Measurements from ENCODE around the gene CHAT.

The CHAT gene

DNA sequence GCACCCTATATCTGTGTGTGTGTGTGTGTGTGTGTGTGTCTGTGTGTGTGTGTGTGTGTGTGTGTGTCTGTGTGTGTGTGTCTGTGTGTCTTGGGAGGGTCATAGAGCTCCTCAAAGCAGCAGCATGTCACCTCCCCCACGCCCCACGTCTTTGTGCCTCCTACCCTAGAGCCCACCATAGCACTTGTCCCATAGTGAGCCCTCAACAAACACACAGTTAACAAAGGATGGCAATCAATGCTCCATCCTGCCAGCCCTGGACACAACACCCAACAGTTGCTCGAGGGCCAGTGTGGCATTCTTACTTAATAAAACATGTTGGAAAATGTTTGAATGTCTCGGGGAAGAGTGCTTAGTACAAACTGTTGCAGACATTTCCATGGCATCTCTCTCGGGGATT lies 96.1 kb downstream of the CHAT start:
- Histone ChIP-seq H3K27ac (replicated peaks) (no peak overlapping the region), H3K27me3 (ENCODE audit: insufficient read depth, poor library complexity, severe bottlenecking) (no peaks in the 10 kb centered on the region)
- TF ChIP-seq SPI1 (IDR thresholded peaks at IDR 0.05; ENCODE audit: borderline replicate concordance, low read depth) = no peak
- no peak for TF ChIP-seq GABPA (IDR thresholded peaks at IDR 0.05; ENCODE audit: low read depth)
- TF ChIP-seq POLR2AphosphoS5 (IDR thresholded peaks at IDR 0.05; ENCODE audit: low read depth) = no peak
- TF ChIP-seq, protein P1, sequence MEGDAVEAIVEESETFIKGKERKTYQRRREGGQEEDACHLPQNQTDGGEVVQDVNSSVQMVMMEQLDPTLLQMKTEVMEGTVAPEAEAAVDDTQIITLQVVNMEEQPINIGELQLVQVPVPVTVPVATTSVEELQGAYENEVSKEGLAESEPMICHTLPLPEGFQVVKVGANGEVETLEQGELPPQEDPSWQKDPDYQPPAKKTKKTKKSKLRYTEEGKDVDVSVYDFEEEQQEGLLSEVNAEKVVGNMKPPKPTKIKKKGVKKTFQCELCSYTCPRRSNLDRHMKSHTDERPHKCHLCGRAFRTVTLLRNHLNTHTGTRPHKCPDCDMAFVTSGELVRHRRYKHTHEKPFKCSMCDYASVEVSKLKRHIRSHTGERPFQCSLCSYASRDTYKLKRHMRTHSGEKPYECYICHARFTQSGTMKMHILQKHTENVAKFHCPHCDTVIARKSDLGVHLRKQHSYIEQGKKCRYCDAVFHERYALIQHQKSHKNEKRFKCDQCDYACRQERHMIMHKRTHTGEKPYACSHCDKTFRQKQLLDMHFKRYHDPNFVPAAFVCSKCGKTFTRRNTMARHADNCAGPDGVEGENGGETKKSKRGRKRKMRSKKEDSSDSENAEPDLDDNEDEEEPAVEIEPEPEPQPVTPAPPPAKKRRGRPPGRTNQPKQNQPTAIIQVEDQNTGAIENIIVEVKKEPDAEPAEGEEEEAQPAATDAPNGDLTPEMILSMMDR (IDR thresholded peaks at IDR 0.05; ENCODE audit: insufficient read depth, low read length) = no peak
- TF ChIP-seq, protein P2, sequence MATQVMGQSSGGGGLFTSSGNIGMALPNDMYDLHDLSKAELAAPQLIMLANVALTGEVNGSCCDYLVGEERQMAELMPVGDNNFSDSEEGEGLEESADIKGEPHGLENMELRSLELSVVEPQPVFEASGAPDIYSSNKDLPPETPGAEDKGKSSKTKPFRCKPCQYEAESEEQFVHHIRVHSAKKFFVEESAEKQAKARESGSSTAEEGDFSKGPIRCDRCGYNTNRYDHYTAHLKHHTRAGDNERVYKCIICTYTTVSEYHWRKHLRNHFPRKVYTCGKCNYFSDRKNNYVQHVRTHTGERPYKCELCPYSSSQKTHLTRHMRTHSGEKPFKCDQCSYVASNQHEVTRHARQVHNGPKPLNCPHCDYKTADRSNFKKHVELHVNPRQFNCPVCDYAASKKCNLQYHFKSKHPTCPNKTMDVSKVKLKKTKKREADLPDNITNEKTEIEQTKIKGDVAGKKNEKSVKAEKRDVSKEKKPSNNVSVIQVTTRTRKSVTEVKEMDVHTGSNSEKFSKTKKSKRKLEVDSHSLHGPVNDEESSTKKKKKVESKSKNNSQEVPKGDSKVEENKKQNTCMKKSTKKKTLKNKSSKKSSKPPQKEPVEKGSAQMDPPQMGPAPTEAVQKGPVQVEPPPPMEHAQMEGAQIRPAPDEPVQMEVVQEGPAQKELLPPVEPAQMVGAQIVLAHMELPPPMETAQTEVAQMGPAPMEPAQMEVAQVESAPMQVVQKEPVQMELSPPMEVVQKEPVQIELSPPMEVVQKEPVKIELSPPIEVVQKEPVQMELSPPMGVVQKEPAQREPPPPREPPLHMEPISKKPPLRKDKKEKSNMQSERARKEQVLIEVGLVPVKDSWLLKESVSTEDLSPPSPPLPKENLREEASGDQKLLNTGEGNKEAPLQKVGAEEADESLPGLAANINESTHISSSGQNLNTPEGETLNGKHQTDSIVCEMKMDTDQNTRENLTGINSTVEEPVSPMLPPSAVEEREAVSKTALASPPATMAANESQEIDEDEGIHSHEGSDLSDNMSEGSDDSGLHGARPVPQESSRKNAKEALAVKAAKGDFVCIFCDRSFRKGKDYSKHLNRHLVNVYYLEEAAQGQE (IDR thresholded peaks at IDR 0.05; ENCODE audit: insufficient replicate concordance, low read depth) = no peak

DNA sequence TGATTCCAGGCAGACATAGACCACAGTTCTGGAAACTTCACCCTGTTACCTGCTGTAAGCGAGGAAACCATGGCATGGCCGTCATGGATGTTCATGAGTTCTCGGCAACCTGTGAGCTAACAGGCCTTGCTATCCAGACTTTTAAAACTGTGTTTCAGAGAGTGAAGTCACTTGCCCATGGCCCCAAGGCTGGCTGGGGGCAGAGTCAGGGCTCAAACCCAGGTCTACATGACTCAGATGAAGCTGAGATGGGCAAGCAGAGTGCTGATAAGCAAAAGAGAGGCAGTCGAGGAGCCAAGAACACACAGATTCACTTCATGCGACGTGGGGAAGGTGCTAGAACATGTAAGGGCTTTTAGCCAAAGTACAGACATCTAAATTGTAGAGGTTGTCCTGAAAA lies 97.1 kb downstream of the CHAT start:
- TF ChIP-seq SPI1 (IDR thresholded peaks at IDR 0.05; ENCODE audit: borderline replicate concordance, low read depth) = no peak
- no peak for TF ChIP-seq GABPA (IDR thresholded peaks at IDR 0.05; ENCODE audit: low read depth)
- TF ChIP-seq, protein P1 (IDR thresholded peaks at IDR 0.05; ENCODE audit: insufficient read depth, low read length) = no peak
- TF ChIP-seq, protein P2 (IDR thresholded peaks at IDR 0.05; ENCODE audit: insufficient replicate concordance, low read depth) = no peak
- TF ChIP-seq POLR2AphosphoS5 (IDR thresholded peaks at IDR 0.05; ENCODE audit: low read depth) = no peak
- Histone ChIP-seq H3K27ac (replicated peaks) (no peak overlapping the region), H3K4me3 (replicated peaks; ENCODE audit: insufficient read depth, low read length) (no peak overlapping the region), H3K27me3 (ENCODE audit: insufficient read depth, poor library complexity, severe bottlenecking) (no peaks in the 10 kb centered on the region)
- DNase-seq (ENCODE audit: low read depth in 1 of 2, low spot score in 1 of 2) = no peak

More for the DNA sequence above, 96.1 kb downstream of the CHAT start:
- no peak for DNase-seq (ENCODE audit: low read depth in 1 of 2, low spot score in 1 of 2)
- no peak overlapping the region for H3K4me3 ChIP-seq (replicated peaks; ENCODE audit: insufficient read depth, low read length)

DNA sequence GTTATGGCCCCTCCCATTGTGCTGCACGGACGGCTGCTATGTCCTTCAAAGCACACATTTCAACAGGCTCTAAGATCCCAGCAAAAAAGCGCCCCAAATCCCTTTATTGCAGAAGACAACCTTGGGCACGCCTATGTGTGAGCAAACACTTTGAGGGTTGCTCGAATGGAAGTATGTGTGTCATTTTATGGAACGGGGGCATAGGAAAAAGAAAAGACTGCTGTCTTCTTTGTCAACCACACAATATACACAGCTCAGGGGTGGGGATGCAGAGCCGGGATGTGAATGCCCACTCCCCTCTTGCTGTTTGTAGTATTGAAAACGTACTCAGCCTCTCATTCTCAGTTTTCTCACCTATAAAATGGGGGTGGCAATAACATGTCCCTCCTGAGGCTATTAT lies 97.6 kb downstream of the CHAT start:
- Histone ChIP-seq H3K27ac (replicated peaks) (no peak overlapping the region), H3K27me3 (ENCODE audit: insufficient read depth, poor library complexity, severe bottlenecking) (no peaks in the 10 kb centered on the region), H3K4me3 (replicated peaks; ENCODE audit: insufficient read depth, low read length) (no peak overlapping the region)
- TF ChIP-seq POLR2AphosphoS5 (IDR thresholded peaks at IDR 0.05; ENCODE audit: low read depth) (no peak), GABPA (IDR thresholded peaks at IDR 0.05; ENCODE audit: low read depth) (no peak), SPI1 (IDR thresholded peaks at IDR 0.05; ENCODE audit: borderline replicate concordance, low read depth) (no peak)
- TF ChIP-seq, protein P1 (IDR thresholded peaks at IDR 0.05; ENCODE audit: insufficient read depth, low read length) = no peak
- TF ChIP-seq, protein P2 (IDR thresholded peaks at IDR 0.05; ENCODE audit: insufficient replicate concordance, low read depth) = no peak
- DNase-seq (ENCODE audit: low read depth in 1 of 2, low spot score in 1 of 2) = no peak

Data from HL-60 (cell line).